Upper lobe of left lung (tissue), 4 donors: ENCODE results near the gene SLC6A20.

Source experiments
- CTCF ChIP-seq, 6 experiments: fragments of 450-650 bp in 4 of 6; fragments of 200-600 bp in 2 of 6; sonication (generic) in 2 of 6; IDR thresholded peaks; one replicate each; pipeline ENCODE4 v1.5.1; 2016 to 2019; ENCODE audit warnings: antibody characterized with exemption in 6 of 6
- EP300 ChIP-seq, 4 donors: sonication (generic); formaldehyde crosslinking; IDR thresholded peaks; one replicate each; pipeline ENCODE4 v1.5.1; 2017; ENCODE audit warnings: antibody characterized with exemption in 4 of 4, control low read depth in 2 of 4
- POLR2A ChIP-seq, 4 donors: fragments of 450-650 bp; IDR thresholded peaks; one replicate each; pipeline ENCODE4 v1.5.1; 2016 to 2017; ENCODE audit warnings: antibody characterized with exemption in 4 of 4, mild to moderate bottlenecking in 2 of 4
- POLR2AphosphoS5 ChIP-seq, 2 donors: sonication (generic); formaldehyde crosslinking; IDR thresholded peaks; one replicate each; pipeline ENCODE4 v1.5.1; 2017; ENCODE audit warnings: antibody characterized with exemption in 2 of 2

- TF ChIP-seq CTCF (IDR thresholded peaks at IDR 0.05) (no peak), EP300 (IDR thresholded peaks at IDR 0.05) (no peak), POLR2A (IDR thresholded peaks at IDR 0.05) (no peak), POLR2AphosphoS5 (IDR thresholded peaks at IDR 0.05) (no peak)
Observed at GRCh38 chr3:45771166-45771775, 25.1 kb downstream of the SLC6A20 start.
